Endodermal cell (in vitro differentiated cells): ENCODE measurements around the gene CELF4. TPM values are rescaled to one million over a fixed set of nuclear protein-coding genes. Genes with fewer than 3 reads are reported as not detected.

Experiments used
- DNase-seq: peaks from one replicate; pipeline ENCODE4 v3.0.0-alpha.2; 2017
- H3K27ac ChIP-seq: 2 replicates; pipeline ENCODE4 v1.5.1; 2013; ENCODE audit warnings: mild to moderate bottlenecking, low read depth, low read length, moderate library complexity
- H3K27me3 ChIP-seq: 2 replicates; pipeline ENCODE4 v1.6.1; 2013; ENCODE audit warnings: mild to moderate bottlenecking, low read length, moderate library complexity; ENCODE audit not compliant: insufficient read depth, control insufficient read depth, poor library complexity, severe bottlenecking
- H3K36me3 ChIP-seq: 2 replicates; pipeline ENCODE4 v1.7.0; 2013; ENCODE audit warnings: mild to moderate bottlenecking, low read length, moderate library complexity; ENCODE audit not compliant: control insufficient read depth, insufficient read depth
- H3K4me1 ChIP-seq: one replicate; pipeline ENCODE4 v1.7.0; 2013; ENCODE audit warnings: low read length; ENCODE audit not compliant: control insufficient read depth, insufficient read depth
- H3K4me3 ChIP-seq: 2 replicates; pipeline ENCODE4 v1.5.1; 2013; ENCODE audit warnings: mild to moderate bottlenecking, low read length, moderate library complexity
- H3K9ac ChIP-seq: 2 replicates; pipeline ENCODE4 v1.6.1; 2013; ENCODE audit warnings: mild to moderate bottlenecking, low read length, moderate library complexity; ENCODE audit not compliant: poor library complexity, severe bottlenecking; ENCODE audit errors: extremely low read depth
- H3K9me3 ChIP-seq: 2 replicates; pipeline ENCODE4 v1.6.1; 2013; ENCODE audit warnings: mild to moderate bottlenecking, low read length, moderate library complexity; ENCODE audit not compliant: control insufficient read depth
- H3K27ac Mint-ChIP-seq: 2 replicates; pipeline ENCODE4 v1.8.0; 2020; ENCODE audit warnings: mixed read lengths
- H3K27me3 Mint-ChIP-seq: 2 replicates; pipeline ENCODE4 v1.8.0; 2021; ENCODE audit warnings: mild to moderate bottlenecking, mixed read lengths; ENCODE audit not compliant: insufficient read depth
- H3K36me3 Mint-ChIP-seq: 2 replicates; pipeline ENCODE4 v1.8.0; 2020; ENCODE audit warnings: low read depth, mixed read lengths
- H3K4me1 Mint-ChIP-seq: 2 replicates; pipeline ENCODE4 v1.8.0; 2020; ENCODE audit warnings: mixed read lengths
- H3K4me3 Mint-ChIP-seq: 2 replicates; pipeline ENCODE4 v1.8.0; 2020; ENCODE audit warnings: mild to moderate bottlenecking, moderate library complexity, mixed read lengths
- H3K9me3 Mint-ChIP-seq: 2 replicates; pipeline ENCODE4 v1.8.0; 2020; ENCODE audit warnings: mild to moderate bottlenecking, mixed read lengths
- WGBS, 2 experiments: methylation state at CpG; one replicate each; pipeline versions ENCODE4 v1.1.5 to v1.1.7; 2013; ENCODE audit warnings: missing lambda C conversion rate in 2 of 2, mixed read lengths in 1 of 2; ENCODE audit not compliant: insufficient coverage in 1 of 2, insufficient read length in 1 of 2; 5-methylcytosine and 5-hydroxymethylcytosine counted together
- total RNA-seq, 2 donors: library from RNA; stranded (reverse); fragmentation: NEBNext Ultra II Directional in 1 of 2; extraction: Animal tissue kit (Norgen Biotek cat#: 25700) in 1 of 2; gene quantifications; 2 replicates in 1 of 2; 3 replicates in 1 of 2; pipeline ENCODE4 v1.2.1, GENCODE V29; 2021
- TF ChIP-seq, protein P1 (sequence below): fragments of 200-600 bp; sonication (generic); conservative IDR thresholded peaks from 2 replicates; pipeline ENCODE4 v1.5.0; 2021; ENCODE audit warnings: antibody characterized with exemption, mild to moderate bottlenecking

The CELF4 gene
- total RNA-seq, 2 donors from 2014 or later = 5.7 to 6.7 TPM

DNA sequence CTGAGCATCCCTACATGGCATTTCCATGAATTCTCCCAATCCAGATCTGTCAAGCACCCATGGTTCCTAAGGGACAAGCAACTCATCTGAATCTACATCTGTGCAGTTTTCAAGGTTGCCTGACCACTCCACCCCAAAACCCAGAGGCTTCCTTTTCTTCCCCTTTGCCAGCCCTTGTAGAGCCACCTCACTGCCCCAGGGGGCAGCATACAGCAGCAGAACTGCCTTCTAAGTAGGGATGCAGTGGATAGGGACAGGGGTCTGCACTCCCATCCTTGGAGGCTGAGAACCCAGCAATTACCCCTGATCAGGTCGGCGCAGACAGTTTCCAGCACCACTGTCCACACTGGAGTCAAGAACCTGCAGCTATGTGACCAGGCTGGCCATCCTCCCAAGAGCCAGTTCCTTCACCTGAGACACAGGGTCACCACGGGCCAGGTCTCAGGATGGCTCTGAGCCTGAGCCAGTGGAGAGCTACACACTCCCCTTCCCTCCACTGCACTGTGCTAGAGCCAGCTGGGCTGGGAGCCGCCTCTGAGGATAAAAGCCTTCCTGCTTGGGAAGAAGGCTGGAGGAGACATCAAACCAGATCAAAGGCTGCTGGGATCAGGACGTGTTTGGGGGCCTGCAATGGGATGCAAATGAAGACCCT is 283.1 kb downstream of the CELF4 start:
- H3K9ac ChIP-seq = no peak overlapping the region
- TF ChIP-seq, protein P1, sequence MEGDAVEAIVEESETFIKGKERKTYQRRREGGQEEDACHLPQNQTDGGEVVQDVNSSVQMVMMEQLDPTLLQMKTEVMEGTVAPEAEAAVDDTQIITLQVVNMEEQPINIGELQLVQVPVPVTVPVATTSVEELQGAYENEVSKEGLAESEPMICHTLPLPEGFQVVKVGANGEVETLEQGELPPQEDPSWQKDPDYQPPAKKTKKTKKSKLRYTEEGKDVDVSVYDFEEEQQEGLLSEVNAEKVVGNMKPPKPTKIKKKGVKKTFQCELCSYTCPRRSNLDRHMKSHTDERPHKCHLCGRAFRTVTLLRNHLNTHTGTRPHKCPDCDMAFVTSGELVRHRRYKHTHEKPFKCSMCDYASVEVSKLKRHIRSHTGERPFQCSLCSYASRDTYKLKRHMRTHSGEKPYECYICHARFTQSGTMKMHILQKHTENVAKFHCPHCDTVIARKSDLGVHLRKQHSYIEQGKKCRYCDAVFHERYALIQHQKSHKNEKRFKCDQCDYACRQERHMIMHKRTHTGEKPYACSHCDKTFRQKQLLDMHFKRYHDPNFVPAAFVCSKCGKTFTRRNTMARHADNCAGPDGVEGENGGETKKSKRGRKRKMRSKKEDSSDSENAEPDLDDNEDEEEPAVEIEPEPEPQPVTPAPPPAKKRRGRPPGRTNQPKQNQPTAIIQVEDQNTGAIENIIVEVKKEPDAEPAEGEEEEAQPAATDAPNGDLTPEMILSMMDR = peak; percentile 85
- no peak overlapping the region for H3K27ac ChIP-seq
- H3K9me3 ChIP-seq = no peaks in the 10 kb centered on the region
- Mint-ChIP-seq H3K4me1 (no peaks in the 10 kb centered on the region), H3K4me3 (no peak overlapping the region), H3K36me3 (no peaks in the 10 kb centered on the region), H3K27me3 (peaks cover 11% of the 10 kb centered on the region), H3K9me3 (no peaks in the 10 kb centered on the region), H3K27ac (no peak overlapping the region)
- H3K36me3 ChIP-seq = no peaks in the 10 kb centered on the region
- no peaks in the 10 kb centered on the region for H3K27me3 ChIP-seq
- no peak overlapping the region for H3K4me3 ChIP-seq
- DNase-seq = peak; percentile 74
- H3K4me1 ChIP-seq = no peaks in the 10 kb centered on the region
- WGBS, 2 experiments = 33 to 76% methylated on average over 1 to 5 of the region's 5 CpGs

DNA sequence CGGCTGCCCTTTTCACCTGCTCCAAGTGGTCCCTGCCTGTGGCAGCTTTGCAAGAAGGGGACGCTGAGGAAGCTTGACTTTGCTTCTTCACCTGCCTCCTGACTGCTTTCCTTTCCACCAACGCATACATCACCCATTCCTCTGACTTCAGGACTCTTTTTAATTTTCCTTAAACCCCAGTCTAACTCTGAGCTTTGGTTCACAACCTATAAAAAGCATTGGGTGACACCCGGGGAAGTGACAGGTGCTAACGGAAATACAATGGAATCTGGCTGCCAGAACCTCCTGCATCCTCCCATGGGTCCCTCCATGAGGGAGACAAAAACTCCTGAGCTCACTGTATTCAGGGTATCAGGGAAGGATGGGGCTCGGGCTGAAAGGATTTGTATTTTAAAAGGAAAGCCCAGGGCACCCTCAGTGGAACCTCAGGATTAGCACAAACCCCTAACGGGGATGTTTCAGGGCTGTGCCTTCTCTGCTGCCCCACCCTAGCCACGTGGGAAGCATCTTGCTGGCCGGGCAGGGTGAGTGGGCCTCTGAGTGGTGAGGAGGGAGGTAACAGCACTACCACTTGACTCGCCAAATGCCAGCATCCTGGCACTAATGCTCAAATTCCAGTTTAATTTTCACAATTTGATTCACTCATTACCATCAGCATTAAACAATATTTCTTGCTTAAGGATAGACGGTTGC is 284.8 kb downstream of the CELF4 start:
- H3K27ac ChIP-seq = no peak overlapping the region
- DNase-seq = no peak
- H3K4me1 ChIP-seq = no peaks in the 10 kb centered on the region
- H3K36me3 ChIP-seq = no peaks in the 10 kb centered on the region
- no peak overlapping the region for H3K9ac ChIP-seq
- no peaks in the 10 kb centered on the region for H3K9me3 ChIP-seq
- no peak overlapping the region for H3K4me3 ChIP-seq
- H3K4me1 Mint-ChIP-seq = no peaks in the 10 kb centered on the region
- H3K36me3 Mint-ChIP-seq = no peaks in the 10 kb centered on the region
- H3K27ac Mint-ChIP-seq = no peak overlapping the region
- H3K9me3 Mint-ChIP-seq = no peaks in the 10 kb centered on the region
- H3K27me3 Mint-ChIP-seq = peaks cover 11% of the 10 kb centered on the region
- TF ChIP-seq, protein P1 = no peak
- WGBS, 2 experiments = 81 to 86% methylated on average over 9 to 11 of the region's 11 CpGs
- no peak overlapping the region for H3K4me3 Mint-ChIP-seq
- no peaks in the 10 kb centered on the region for H3K27me3 ChIP-seq

DNA sequence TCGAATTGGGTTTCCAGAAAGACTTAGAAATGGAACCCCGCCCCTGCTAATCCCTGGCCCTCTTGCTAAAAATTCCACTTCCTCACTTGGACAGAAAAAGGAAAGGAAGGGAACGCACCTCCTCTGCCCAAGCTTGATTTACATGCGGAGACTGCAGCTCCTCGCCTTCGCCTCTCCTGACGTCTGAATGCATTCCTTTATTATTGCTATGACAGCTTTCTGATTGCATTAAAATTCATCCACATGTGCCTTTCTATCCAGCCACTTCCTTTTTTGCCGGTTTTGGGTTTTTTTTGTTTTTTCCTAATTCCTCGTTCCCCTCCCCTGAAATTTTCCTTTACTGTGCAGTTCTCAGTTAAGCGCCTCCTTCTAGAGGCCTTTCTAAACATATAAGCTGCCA is 287.8 kb downstream of the CELF4 start:
- H3K9ac ChIP-seq = no peak overlapping the region

More for the DNA sequence above, 287.8 kb downstream of the CELF4 start:
- Histone ChIP-seq H3K4me3 (no peak overlapping the region), H3K27me3 (no peaks in the 10 kb centered on the region), H3K27ac (no peak overlapping the region), H3K4me1 (no peaks in the 10 kb centered on the region), H3K9me3 (no peaks in the 10 kb centered on the region), H3K36me3 (no peaks in the 10 kb centered on the region)
- Mint-ChIP-seq H3K27me3 (peaks cover 17% of the 10 kb centered on the region), H3K4me3 (no peak overlapping the region), H3K27ac (no peak overlapping the region), H3K9me3 (peaks cover 6% of the 10 kb centered on the region), H3K36me3 (no peaks in the 10 kb centered on the region), H3K4me1 (no peaks in the 10 kb centered on the region)
- DNase-seq = no peak
- TF ChIP-seq, protein P1 = no peak
- WGBS, 2 experiments = 89 to 90% methylated on average over 7 to 10 of the region's 10 CpGs
